HG03066 (cell line): ENCODE results near the gene KPTN.
"Not testable (repeated sequence)": the region's sequence is repeated elsewhere in the genome, so short reads cannot be mapped to it uniquely, and the experiment has no call there.

ENCODE experiments used
- ATAC-seq: cut with Tn5 transposase; IDR thresholded peaks from one replicate; pipeline ENCODE4 v1.9.1; 2021; ENCODE audit warnings: low read depth; ENCODE audit not compliant: unreplicated experiment

Gene KPTN

DNA sequence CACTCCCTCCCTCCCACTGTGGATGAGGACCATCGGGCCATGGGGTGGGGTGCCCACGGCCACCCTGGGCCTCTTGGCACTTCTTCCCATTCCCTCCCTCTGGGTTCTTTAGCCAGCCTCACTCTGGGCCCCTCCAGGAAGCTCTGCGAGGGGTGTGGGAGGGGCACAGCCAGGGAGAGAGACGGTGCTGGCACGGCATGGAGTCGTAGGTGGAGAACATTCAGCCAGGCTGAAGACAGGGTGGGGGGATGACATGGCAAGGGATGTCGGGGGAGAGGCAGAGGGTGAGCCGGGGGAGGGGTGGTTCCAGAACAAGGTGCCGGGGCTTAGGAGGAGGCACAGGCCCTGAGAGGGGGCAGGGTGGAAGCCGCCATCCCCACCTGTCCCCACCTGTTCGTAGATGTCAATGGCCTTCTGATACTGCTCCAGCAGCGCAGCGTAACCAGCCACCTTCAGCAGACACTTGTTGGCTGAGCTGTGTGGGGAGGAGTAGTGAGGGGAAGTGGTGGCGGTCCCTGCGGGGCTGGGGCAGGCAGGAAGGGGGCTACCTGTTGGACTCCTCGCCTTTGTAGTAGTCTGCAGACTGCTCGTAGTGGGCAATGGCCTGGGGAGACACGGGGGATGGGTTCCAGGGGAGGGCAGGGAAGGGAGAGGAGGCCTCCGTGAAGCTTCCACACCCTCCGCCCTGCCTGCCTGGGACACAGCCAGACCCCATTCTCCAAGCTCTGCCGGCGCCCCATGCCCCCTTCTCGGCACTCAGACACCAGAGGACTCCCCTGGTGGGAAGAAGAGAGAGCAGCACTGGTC lies 8.8 kb upstream of the KPTN start:
- no peak for ATAC-seq

DNA sequence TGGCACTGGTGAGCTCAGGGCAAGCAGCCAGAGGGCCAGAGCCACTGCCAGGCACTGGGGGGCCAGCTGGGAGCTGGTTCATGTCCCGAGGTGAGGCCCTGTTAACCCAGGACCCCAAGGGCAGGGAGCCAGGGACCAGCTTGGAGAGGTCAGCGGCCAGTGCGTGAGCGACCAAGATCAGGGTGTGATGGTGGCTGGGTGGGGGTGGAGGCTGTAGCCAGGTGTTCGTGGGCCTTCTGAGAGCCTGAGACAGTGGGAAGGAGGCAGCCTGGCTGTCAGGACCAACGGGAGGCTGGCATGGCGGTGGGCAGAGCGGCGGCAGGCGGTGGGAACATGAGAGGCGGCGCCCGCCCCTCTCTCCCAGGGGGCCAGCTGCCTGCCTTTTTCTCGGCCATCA lies 8.1 kb upstream of the KPTN start:
- no peak for ATAC-seq

DNA sequence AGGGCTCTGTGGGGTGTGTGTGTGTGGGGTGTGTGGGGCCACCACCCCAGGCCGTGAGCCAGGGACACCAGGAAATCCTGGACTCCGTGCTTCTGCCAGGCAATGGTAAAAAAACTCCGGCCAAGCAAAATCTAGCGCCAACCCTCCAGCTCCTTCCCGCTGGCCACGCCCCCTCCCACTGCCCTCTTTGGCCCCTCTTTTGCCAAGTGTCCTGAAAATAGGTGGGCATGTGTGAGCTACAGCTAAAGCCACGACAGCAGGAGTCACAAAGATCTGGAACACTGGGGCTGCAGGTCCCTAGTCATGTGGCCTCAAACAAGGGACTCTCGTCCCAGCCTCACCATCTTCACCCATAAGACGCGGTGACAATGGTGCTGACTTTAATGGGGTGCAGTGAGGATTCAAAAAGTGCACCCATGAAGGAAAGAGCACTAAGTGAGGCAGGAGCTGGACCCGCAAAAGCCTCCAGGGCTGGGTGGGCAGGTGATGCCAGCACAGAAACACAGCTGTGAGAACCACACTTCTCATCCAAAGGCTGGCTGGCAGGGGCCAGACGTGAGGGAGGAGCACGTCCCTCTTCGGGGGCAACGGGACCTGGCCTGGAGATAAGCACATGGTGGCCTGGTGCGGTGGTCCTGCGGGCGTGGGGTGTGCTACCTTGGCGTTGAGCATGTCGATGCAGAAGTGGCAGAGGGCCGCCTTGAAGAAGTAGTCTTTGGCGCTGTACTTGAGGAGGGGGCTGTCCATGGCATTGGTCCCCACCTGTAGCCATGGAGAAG lies 7.5 kb upstream of the KPTN start:
- no peak for ATAC-seq

DNA sequence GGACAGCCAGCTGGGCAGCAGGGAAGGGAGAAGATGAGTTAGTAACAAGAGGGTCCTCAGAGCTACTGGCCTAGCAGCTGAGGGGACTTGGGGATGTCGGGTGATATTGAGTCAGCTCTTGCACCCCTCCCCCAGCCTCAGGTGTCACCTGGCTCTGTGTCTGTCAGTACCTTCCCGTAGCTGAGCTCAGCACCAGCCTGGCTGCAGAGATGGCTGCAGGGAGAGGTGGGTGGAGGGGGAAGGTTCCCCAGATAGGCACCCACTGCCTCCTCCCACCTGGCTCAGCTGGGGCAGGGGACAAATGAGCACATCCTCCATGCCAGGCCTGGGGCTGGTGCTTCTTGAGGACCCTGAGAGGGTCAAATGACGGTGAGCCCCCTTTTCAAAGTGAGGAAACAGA lies 6.8 kb upstream of the KPTN start:
- no peak for ATAC-seq

DNA sequence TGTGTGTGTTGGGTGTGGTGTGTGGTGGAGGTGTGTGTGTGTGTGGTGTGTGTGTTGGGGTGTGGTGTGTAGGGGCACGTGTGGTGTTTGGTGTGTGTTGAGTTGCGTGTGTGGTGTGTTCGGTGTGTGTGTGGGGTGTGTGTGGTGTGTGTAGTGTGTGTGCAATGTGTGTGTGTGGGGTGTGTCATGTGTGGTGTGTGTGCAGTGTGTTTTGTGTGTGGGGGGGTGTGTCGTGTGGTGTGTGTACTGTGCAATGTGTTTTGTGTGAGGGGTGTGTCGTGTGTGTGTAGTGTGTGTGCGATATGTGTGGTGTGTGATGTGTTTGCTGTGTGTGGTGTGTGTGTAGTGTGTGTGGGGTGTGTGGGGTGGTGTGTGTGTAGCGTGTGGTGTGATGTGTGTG lies 6.0 kb upstream of the KPTN start:
- ATAC-seq, result no peak

DNA sequence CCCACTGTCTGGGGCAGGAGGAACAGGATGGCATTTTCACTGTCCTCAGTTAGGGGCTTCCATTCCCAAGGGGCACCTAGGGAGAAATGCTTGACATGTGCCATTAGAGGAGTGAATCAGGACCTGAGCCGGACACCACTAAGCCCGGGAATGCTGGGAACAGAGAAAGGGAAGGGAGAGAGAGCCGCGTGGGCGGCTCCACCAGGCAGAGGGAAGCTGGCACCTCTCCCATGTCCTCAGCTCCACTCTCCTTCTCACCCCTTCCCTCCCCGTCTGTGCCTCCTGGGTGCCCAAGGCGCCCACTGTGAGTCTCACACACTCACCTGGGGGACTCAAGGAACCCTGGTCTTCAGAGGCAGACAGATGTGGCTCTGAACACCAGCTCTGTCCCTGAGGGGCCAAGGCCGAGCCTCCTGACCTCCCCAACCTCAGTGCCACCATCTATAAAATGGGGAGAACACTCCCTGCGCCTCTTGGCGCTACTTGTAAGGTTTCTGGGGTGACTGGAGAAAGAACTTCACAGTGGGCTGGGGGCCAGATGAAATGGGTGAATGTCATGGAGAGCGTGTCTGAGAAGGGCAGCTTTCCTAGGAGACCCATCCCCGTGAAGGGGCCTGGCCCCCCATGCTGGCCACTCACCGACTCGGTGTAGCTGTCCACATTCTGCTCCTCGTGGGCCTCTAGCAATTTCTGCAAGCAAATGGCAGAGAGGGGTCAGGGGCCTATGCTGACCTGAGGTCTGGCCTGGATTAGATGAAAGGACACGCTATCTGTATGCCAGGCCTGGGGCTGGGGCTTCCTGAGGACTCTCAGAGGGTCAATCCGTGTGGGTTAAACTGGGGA lies 5.3 kb upstream of the KPTN start:
- ATAC-seq, result no peak

DNA sequence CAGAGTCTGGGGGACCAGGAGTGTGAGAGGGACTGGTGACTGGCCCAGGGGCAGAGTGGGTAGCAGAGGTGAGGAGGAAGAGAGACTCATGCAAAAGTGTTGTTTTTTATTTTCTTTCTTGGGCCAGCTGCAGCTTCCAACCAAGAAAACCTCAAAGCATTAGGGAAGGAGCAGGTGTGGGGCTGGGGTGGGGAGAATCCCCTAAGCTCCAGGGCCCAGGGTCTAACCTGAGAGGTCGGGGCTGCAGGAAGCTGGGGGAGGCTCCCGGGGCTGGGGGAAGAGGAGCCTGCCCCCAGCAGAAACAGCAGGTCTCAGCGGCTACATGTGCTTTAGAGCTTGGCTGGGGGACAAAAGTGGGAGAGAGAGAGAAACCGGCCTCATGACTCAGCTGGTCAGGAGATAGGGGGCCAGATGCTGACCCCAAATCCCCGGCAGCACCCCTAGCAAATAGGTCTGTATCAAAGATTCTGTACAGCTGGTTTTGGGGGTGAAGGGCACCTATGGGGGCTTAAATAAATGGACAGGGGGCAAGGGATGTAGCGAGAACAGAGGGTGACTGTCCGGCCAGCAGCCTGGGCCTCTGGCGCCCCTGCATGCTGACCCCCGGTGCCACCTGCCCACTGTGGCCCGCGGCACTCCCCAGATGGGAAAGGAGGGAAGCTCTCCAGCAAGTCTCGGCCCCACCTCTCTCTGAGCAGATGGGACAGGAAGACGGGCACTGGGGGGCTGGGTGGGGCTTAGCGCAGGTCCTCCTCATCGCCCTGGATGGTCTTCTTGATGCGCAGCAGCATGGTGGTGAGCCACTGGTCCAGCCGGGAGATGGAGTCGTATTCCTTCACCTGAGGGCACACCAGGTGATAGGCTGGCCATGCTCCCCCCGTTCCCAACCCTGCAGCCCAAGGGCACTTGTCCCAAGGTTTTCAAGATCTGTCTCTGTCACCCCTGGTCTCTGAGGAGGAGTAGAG lies 3.8 kb upstream of the KPTN start:
- ATAC-seq, result no peak

DNA sequence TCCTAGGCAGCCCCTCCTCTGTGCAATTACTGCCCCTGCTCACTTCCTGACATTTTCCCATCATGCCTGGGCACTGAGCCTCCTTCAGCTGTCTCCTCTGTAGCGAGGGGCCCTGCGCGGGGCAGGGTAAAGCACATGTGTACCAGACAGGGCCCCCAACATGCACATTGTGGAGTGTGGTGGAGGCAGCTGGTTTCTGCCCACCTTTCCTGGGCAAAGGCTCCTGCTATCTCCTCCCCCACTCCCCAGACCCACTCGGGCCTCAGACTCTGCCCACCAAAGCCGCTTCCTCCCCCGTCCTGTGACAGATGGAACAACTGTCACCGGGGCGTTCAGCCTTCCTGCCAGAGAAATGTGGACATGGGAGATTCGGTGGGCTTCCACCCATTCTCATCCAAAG lies 2.9 kb upstream of the KPTN start:
- ATAC-seq, result no peak

DNA sequence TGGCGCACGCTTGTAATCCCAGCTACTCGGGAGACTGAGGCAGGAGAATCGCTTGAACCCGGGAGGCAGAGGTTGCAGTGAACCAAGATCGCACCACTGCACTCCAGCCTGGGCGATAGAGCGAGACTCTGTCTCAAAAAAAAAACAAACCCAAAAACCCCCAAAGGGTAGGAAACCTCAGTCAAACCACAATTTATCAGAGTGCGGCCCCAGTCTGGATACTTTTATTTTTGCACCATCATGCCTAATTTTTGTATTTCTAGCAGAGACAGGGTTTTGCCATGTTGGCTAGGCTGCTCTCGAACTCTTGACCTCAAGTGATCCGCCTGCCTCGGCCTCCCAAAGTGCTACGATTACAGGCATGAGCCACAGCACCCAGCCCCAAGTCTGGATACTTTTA lies 2.2 kb upstream of the KPTN start:
- not testable (repeated sequence) for ATAC-seq

DNA sequence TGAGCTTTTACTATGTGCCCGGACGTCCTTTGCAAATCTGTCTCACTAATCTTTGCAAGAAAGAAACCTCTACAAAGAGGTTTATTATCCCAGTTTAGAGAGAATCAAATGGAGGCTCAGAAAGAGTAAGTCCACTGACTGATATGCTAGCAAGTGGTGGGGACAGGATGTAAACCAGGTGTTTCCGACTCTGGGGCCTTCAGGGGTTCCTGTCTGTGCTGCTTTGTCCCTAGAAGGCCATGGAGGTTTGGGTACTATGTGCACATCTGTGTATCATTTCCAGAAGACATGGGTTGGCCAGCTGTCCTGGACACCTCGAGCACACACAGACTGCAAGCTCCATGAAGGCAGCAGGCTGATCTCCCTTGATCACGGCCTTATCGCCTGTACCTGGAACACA lies 1.2 kb upstream of the KPTN start:
- no peak for ATAC-seq

DNA sequence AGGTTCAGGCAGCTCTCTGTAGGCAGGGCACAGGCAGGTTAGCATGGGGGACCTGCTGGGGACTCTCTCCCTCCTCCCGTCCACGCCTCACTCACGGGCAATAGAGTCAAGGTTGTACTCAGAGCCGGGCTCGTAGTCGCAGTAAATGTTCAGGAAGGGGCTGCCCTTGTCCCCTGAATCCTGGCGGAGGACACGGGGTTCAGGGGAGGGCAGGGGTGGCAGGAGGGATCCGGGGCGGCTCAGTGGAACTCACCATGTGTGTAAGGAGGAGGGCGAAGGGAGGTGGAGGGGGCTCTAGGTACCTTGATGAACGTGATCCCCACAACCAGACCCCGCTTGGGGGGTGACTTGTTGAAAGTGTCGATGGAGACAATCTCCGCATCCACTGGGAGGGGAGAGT lies 819 bp downstream of the KPTN start:
- ATAC-seq, result no peak

DNA sequence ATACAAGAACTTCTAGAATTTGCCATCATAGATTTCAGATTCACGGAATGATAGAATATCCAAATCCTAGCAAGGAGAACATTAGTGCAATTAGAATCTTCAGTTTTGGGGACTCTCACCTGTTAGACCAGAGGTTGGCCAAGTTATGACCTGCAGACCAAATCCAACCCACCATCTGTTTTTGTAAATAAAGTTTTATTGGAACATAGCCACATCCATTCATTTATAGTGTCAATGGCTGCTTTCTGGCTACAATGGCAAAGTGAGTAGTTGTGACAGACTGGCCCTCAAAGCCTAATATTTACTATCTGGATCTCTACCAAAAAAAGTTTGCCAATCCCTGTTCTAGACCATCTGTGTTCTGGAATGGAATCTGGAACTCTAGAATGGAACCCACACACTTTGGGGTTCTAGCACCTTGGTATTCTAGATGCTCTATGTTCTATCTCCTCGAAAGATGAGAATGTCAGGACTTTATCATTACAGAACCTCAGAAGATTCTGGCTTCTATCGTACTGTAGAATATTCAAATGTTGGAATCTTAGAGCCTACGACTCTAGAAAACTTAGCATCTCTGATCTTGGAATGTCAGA lies 2.5 kb downstream of the KPTN start:
- ATAC-seq, result no peak

DNA sequence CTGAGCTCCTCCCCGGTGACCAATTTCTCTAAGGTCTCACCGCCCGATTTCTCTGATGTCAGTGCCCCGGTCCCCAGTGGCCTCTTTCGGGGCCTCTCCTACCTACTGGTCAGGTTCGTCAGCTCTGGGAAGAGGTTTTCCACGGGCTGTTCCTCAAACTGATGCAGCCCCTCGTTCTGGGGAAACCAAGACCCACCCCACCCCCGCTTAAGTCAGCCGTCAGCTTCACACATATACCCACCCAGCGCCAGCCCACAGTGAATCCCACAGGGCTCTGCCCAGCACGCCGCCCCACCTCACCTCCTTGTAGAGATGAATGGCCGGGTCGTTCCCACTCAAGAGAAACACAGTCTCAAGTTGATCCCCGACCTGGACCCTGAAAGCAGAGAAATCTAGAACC lies 3.4 kb downstream of the KPTN start:
- no peak for ATAC-seq

DNA sequence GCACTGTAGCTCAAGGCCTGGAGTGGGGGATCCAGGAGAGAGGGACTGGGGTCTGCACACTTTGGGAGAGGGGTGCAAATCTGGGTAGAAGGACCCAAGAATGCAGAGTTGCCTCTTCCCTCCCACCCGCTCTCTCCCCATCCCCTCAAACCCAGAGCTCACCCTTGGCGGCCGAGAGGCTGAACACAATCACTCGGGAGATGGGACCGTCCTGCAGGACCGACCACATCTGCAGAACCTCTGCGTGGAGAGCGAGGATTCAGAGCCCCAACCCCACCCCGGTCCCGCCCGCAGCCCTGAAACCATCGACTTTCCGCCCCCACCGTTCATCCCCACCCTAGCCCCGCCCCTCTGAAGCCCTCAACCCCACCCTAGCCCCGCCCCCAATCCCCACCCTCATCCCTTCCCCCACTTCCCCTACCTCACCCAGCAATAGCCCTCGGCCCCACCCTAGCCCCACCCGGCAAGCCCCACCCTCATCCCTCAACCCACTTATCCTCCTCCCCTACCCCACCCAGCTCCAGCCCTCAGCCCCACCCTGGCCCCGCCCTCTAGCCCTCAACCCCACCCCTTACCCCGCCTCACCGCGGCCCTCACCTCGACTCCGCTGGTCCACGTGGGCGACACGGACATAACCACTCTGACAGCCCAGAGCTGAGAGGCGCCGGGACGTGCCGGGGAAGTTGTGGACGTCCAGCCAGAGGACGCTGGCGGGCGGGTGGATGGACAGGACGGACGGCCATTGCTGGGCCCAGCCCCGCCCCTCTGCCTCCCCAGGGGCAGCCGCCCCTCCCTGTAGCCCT lies 4.1 kb downstream of the KPTN start:
- ATAC-seq, result no peak

DNA sequence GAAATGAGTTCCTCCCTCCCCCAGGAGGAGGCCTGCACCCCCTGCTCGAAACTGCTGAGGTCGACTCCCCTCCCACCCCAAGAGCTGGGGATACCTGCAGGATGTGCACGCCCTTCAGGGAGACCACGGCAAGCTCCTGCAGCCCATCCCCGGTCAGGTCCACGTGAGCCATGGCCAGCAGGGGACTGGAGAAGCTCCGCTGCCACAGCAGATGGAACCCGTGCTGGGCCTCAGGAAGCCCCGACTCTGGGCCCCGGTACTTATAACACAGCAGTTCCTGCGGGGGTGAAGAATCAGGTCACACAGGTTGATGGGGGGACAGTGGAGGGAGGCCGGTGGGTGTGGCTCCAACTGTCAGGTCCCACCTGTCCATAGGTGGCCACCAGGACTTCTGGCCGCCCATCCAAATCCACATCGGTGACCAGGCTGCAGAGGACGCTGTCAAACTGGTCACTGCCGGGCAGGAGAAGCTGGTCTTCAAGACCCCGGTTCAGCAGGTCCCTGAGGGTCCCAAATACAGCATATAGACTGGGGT lies 7.5 kb downstream of the KPTN start:
- no peak for ATAC-seq

DNA sequence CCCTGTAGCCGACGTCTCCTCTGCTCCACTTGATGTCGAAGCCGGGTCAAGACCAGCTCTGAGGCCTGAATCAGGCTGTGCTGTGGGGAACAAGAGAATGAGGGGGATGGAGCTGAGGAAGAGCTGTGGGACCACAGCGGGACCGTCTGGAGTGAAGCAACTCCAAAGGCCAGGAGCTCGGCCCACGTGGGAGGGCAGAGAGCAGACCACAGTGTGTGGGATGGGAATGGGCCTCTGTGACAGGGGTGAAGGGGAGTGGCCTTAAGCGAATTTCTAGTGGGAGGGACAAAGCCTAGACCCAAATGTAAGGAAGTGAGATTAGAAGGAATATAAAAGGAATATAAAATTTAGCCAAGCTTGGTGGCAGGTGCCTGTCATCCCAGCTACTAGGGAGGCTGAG lies 8.6 kb downstream of the KPTN start:
- ATAC-seq, result no peak

DNA sequence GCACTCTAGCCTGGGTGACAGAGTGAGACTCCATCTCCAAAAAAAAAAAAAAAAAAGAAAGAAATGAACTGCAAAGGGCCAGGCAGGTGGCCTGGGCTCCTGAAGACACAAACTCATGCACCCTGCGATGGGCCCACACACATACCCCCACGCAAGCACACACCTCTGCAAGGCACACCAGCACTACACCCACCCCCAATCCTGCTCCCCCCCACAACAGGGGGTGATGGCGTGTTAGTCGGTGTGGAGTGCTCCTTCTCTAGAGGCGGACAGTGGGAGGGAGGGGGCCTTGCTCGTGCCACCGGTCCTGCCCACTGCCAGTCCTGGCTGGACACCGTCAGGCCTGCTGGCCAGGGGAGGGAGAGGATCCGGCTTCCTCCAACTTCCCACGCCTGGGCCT lies 10.7 kb downstream of the KPTN start:
- no peak for ATAC-seq

DNA sequence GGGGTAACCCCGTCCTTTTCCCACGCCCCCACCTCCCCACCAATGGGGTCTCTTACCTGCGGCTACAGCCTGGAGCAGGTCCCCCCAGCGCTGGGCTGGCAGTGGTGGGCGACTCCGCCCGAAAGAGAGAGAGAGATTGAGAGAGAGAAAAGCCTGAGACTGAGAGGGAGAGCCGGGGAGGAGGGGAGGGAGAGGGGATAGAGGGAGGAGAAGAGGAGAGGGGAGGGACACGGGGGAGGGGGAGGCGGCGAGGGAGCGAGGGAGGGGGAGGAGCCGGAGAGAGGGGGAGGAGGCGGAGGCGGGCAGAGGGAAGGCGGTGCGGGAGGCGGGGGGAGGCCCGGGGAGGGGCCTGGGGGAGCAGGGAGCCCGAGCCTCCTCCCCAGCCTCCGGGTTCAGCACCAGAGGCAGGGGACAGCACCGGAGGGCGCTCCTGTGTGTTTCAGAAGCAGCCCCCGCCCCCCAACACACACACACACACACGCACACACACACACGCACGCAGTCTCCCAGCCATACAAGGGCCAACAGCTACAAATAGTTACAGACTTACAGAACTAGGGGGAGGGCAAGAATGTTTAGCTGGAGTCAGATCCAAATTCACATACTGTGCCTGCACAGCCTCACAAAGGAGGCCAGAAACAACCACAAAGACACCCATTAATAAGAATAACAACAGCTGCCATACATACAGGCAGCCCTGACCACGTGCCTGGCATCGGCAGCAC lies 12.1 kb downstream of the KPTN start, which contains the start of gene SLC8A2:
SLC8A2 (minus strand) TSS at position 161 of the 725 bp plus-strand sequence. CDS start 5,490 bp downstream, outside the sequence.
- ATAC-seq, result no peak
